NT2/D1 (cell line): ENCODE measurements around the gene SLC27A1.

Experiments
- SUZ12 ChIP-seq: IDR thresholded peaks from 2 replicates; pipeline ENCODE4 v1.6.1; 2011; ENCODE audit not compliant: insufficient read length, insufficient read depth; ENCODE audit errors: extremely low read depth
- YY1 ChIP-seq: IDR thresholded peaks from 2 replicates; pipeline ENCODE4 v1.6.1; 2011; ENCODE audit not compliant: insufficient read length, insufficient read depth

DNA sequence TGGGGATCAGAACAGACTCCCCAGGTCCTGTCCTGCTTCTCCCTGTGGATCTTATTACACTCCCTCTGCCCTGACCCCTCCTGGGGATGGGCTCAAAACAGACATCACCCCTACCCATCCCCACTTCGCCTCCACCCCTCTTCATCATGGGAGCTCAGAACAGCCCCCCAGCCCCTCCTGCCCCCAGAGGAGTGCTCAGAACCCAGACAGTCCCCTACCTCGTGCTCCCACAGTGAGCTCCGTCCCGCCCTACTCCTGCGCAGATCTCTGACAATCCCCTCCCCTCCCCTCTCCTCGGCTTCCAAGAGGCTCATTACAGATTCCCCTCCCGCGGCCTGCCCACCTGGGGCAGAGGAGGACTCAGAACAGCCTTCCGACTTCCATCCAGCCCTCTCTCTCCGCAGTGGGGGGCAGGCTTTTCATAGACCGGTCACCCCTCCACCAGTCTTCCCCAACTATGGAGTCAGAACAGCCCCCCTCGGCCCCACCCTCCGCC is 15.7 kb upstream of the SLC27A1 start:
- TF ChIP-seq SUZ12 (no peak), YY1 (no peak)
